22Rv1 (cell line): ENCODE data around the gene METTL16.
"Not testable (repeated sequence)": the region's sequence is repeated elsewhere in the genome, so short reads cannot be mapped to it uniquely, and the experiment has no call there.

Experiments used
- CTCF ChIP-seq: fragments of 450-650 bp; IDR thresholded peaks from 2 replicates; pipeline ENCODE4 v1.5.1; 2017; ENCODE audit warnings: mild to moderate bottlenecking
- ZFX ChIP-seq: fragments of 450-650 bp; IDR thresholded peaks from 2 replicates; pipeline ENCODE4 v1.6.1; 2017; ENCODE audit warnings: antibody characterized with exemption, borderline replicate concordance

- not testable (repeated sequence) for TF ChIP-seq CTCF, ZFX
These were observed 10.2 kb upstream of the METTL16 start for GRCh38 chr17:2521775-2522410.
